Cardiac muscle cell (in vitro differentiated cells and primary cell): Measurements from ENCODE around the gene PODXL2. TPM values are rescaled to one million over a fixed set of nuclear protein-coding genes. Genes with fewer than 3 reads are reported as not detected.

Experiments
- DNase-seq, 2 donors: peaks; one replicate each; pipeline versions ENCODE4 v3.0.0 to v3.0.0-alpha.2; 2010 to 2017; ENCODE audit warnings: low read depth in 1 of 2, low spot score in 1 of 2
- H3K27ac ChIP-seq: fragments of 200-600 bp; sonication (generic); 2 replicates; pipeline ENCODE4 v1.5.1; 2016
- H3K27me3 ChIP-seq: fragments of 200-600 bp; sonication (generic); 2 replicates; pipeline ENCODE4 v1.6.0; 2016; ENCODE audit warnings: control low read depth
- H3K36me3 ChIP-seq: fragments of 200-600 bp; sonication (generic); 2 replicates; pipeline ENCODE4 v1.5.1; 2016; ENCODE audit warnings: control low read depth
- H3K4me1 ChIP-seq: fragments of 200-600 bp; sonication (generic); 2 replicates; pipeline ENCODE4 v1.8.1; 2017; ENCODE audit warnings: low read depth, mild to moderate bottlenecking, mixed run types
- H3K4me3 ChIP-seq: fragments of 200-600 bp; sonication (generic); 2 replicates; pipeline ENCODE4 v1.5.1; 2016; ENCODE audit warnings: mild to moderate bottlenecking
- H3K9me3 ChIP-seq: fragments of 200-600 bp; sonication (generic); 2 replicates; pipeline ENCODE4 v1.5.1; 2017; ENCODE audit warnings: low read depth, mild to moderate bottlenecking, control low read depth
- CTCF ChIP-seq: IDR thresholded peaks from 2 replicates; pipeline ENCODE4 v1.5.1; 2012; ENCODE audit warnings: low read depth, mild to moderate bottlenecking, low read length
- polyA plus RNA-seq: library from polyadenylated mRNA; unstranded; fragments of >200 nt; fragmentation: Nextera tagmentation; extraction: Ambion mirVana; gene quantifications from 2 replicates; pipeline ENCODE4 v1.2.1, GENCODE V29; 2016
- total RNA-seq: library from RNA; depleted of rRNA; stranded (reverse); fragments of >200 nt; gene quantifications from 2 replicates; pipeline ENCODE4 v1.2.3, GENCODE V29; 2016

The PODXL2 gene
- total and polyA plus RNA-seq, 2 experiments from 2014 or later: 16.0 to 24.9 TPM

GRCh38 chr3:127656906-127657305 lies 27.9 kb downstream of the PODXL2 start:
- peaks cover 13% of the 10 kb centered on the region for H3K4me1 ChIP-seq
- no peak for TF ChIP-seq CTCF
- no peak overlapping the region for H3K27ac ChIP-seq
- no peaks in the 10 kb centered on the region for H3K27me3 ChIP-seq
- H3K9me3 ChIP-seq: no peaks in the 10 kb centered on the region
- no peak overlapping the region for H3K4me3 ChIP-seq
- no peaks in the 10 kb centered on the region for H3K36me3 ChIP-seq
- no peak for DNase-seq

- H3K4me1 ChIP-seq: peaks cover 22% of the 10 kb centered on the region
- TF ChIP-seq CTCF: no peak
- H3K27ac ChIP-seq: no peak overlapping the region
- H3K36me3 ChIP-seq: no peaks in the 10 kb centered on the region
- no peak overlapping the region for H3K4me3 ChIP-seq
- no peaks in the 10 kb centered on the region for H3K27me3 ChIP-seq
- DNase-seq: no peak
- H3K9me3 ChIP-seq: no peaks in the 10 kb centered on the region
These were observed 29.2 kb downstream of the PODXL2 start for GRCh38 chr3:127658234-127658633.

GRCh38 chr3:127660621-127661251 lies 31.8 kb downstream of the PODXL2 start:
- Histone ChIP-seq H3K27me3 (no peaks in the 10 kb centered on the region), H3K36me3 (no peaks in the 10 kb centered on the region), H3K27ac (no peak overlapping the region), H3K4me3 (no peak overlapping the region), H3K4me1 (peaks cover 19% of the 10 kb centered on the region), H3K9me3 (no peaks in the 10 kb centered on the region)
- DNase-seq: no peak
- TF ChIP-seq CTCF: no peak

GRCh38 chr3:127661600-127661999 lies 32.6 kb downstream of the PODXL2 start:
- H3K27me3 ChIP-seq: no peaks in the 10 kb centered on the region
- no peaks in the 10 kb centered on the region for H3K9me3 ChIP-seq
- H3K4me3 ChIP-seq: no peak overlapping the region
- no peak for TF ChIP-seq CTCF
- peaks cover 16% of the 10 kb centered on the region for H3K4me1 ChIP-seq
- H3K27ac ChIP-seq: no peak overlapping the region
- no peaks in the 10 kb centered on the region for H3K36me3 ChIP-seq
- DNase-seq: no peak

GRCh38 chr3:127662001-127662469 lies 33.0 kb downstream of the PODXL2 start:
- H3K9me3 ChIP-seq: no peaks in the 10 kb centered on the region
- H3K4me3 ChIP-seq: no peak overlapping the region
- H3K4me1 ChIP-seq: peaks cover 16% of the 10 kb centered on the region
- no peak for TF ChIP-seq CTCF
- no peaks in the 10 kb centered on the region for H3K27me3 ChIP-seq
- no peaks in the 10 kb centered on the region for H3K36me3 ChIP-seq
- H3K27ac ChIP-seq: no peak overlapping the region
- DNase-seq: no peak
